Measurements from ENCODE around the gene DYRK4. TPM values are rescaled to one million over a fixed set of nuclear protein-coding genes. Genes with fewer than 3 reads are reported as not detected.

DYRK4 gene
- polyA plus RNA-seq, 1 donor (not counting 4 experiments of a cell fraction or from before 2014, with no cell fraction given), result 64.6 TPM

- no peak for FAIRE-seq
These were observed 6.2 kb upstream of the DYRK4 start for GRCh38 chr12:4555804-4556203.

GRCh38 chr12:4556735-4557530 is 5.1 kb upstream of the DYRK4 start:
- Histone ChIP-seq H3K27me3 (ENCODE audit: control insufficient read depth, extremely low read depth, insufficient read depth, low read length) (no peaks in the 10 kb centered on the region), H3K9me3 (ENCODE audit: control insufficient read depth, low read depth, low read length) (no peaks in the 10 kb centered on the region), H4K20me1 (ENCODE audit: control insufficient read depth, extremely low read depth, insufficient read depth, low read length) (no peaks in the 10 kb centered on the region), H3K27ac (ENCODE audit: control insufficient read depth, insufficient read depth, low read length) (no peak overlapping the region), H3K9me1 (ENCODE audit: control insufficient read depth, extremely low read depth, insufficient read depth, low read length) (no peaks in the 10 kb centered on the region), H3K36me3 (ENCODE audit: control insufficient read depth in 2 of 2, extremely low read depth in 1 of 2, insufficient read depth in 2 of 2, low read length in 2 of 2) (no peaks in the 10 kb centered on the region), H3K79me2 (ENCODE audit: control insufficient read depth, insufficient read depth, low read length) (no peaks in the 10 kb centered on the region), H2AFZ (ENCODE audit: control insufficient read depth, low read length) (no peak overlapping the region), H3K4me2 (ENCODE audit: control insufficient read depth, extremely low read depth, insufficient read depth, low read depth, low read length) (no peak overlapping the region), H3K4me1 (ENCODE audit: control insufficient read depth, extremely low read depth, insufficient read depth, low read length) (no peaks in the 10 kb centered on the region), H3K9ac (ENCODE audit: control insufficient read depth, extremely low read depth, insufficient read depth, low read length) (no peak overlapping the region), H3K4me3 (ENCODE audit: control insufficient read depth in 2 of 3, extremely low read depth in 1 of 3, insufficient read depth in 2 of 3, low read depth in 1 of 3, low read length in 3 of 3) (no peak overlapping the region)
- DNase-seq (ENCODE audit: low read depth, low spot score) (no peak), FAIRE-seq (no peak)
- dilution Hi-C loops (cut with MboI; ENCODE audit: extremely low pct_ligation_motif_present, low sequenced_read_pairs), result no loop called here
- TF ChIP-seq EZH2 (IDR thresholded peaks at IDR 0.05; ENCODE audit: low read length) (no peak), CTCF (optimal IDR thresholded peaks at IDR 0.05 in 1 of 3, IDR thresholded peaks at IDR 0.05 in 1 of 3, conservative IDR thresholded peaks at IDR 0.05 in 1 of 3; ENCODE audit: extremely low read depth in 1 of 3, insufficient read depth in 2 of 3, low read length in 3 of 3) (no peak)

More at GRCh38 chr12:4555804-4556203, 6.2 kb upstream of the DYRK4 start:
- H3K27ac ChIP-seq (ENCODE audit: control insufficient read depth, insufficient read depth, low read length), result no peak overlapping the region
- H3K27me3 ChIP-seq (ENCODE audit: control insufficient read depth, extremely low read depth, insufficient read depth, low read length), result no peaks in the 10 kb centered on the region
- no peaks in the 10 kb centered on the region for H3K4me1 ChIP-seq (ENCODE audit: control insufficient read depth, extremely low read depth, insufficient read depth, low read length)
- H3K9me1 ChIP-seq (ENCODE audit: control insufficient read depth, extremely low read depth, insufficient read depth, low read length), result no peaks in the 10 kb centered on the region
- no peak for DNase-seq (ENCODE audit: low read depth, low spot score)
- no peak overlapping the region for H3K9ac ChIP-seq (ENCODE audit: control insufficient read depth, extremely low read depth, insufficient read depth, low read length)
- no peak for TF ChIP-seq EZH2 (IDR thresholded peaks at IDR 0.05; ENCODE audit: low read length)
- TF ChIP-seq CTCF (optimal IDR thresholded peaks at IDR 0.05 in 1 of 3, IDR thresholded peaks at IDR 0.05 in 1 of 3, conservative IDR thresholded peaks at IDR 0.05 in 1 of 3; ENCODE audit: extremely low read depth in 1 of 3, insufficient read depth in 2 of 3, low read length in 3 of 3), result no peak
- H3K9me3 ChIP-seq (ENCODE audit: control insufficient read depth, low read depth, low read length), result no peaks in the 10 kb centered on the region
- no peaks in the 10 kb centered on the region for H3K36me3 ChIP-seq (ENCODE audit: control insufficient read depth in 2 of 2, extremely low read depth in 1 of 2, insufficient read depth in 2 of 2, low read length in 2 of 2)
- no peak overlapping the region for H3K4me2 ChIP-seq (ENCODE audit: control insufficient read depth, extremely low read depth, insufficient read depth, low read depth, low read length)
- dilution Hi-C loops (cut with MboI; ENCODE audit: extremely low pct_ligation_motif_present, low sequenced_read_pairs), result no loop called here
- H2AFZ ChIP-seq (ENCODE audit: control insufficient read depth, low read length), result no peak overlapping the region
- no peaks in the 10 kb centered on the region for H3K79me2 ChIP-seq (ENCODE audit: control insufficient read depth, insufficient read depth, low read length)
- no peak overlapping the region for H3K4me3 ChIP-seq (ENCODE audit: control insufficient read depth in 2 of 3, extremely low read depth in 1 of 3, insufficient read depth in 2 of 3, low read depth in 1 of 3, low read length in 3 of 3)
- H4K20me1 ChIP-seq (ENCODE audit: control insufficient read depth, extremely low read depth, insufficient read depth, low read length), result no peaks in the 10 kb centered on the region
